Panc1 (cell line): ENCODE data around the gene CCM2. TPM values are rescaled to one million over a fixed set of nuclear protein-coding genes. Genes with fewer than 3 reads are reported as not detected.

Source experiments
- ATAC-seq: fragments of 200-7000 bp; cut with Tn5 transposase; 2 replicates; pipeline ENCODE4 v1.9.1; 2020; ENCODE audit warnings: mild to moderate bottlenecking, moderate library complexity
- BruUV-seq: library from RNA; stranded (reverse); fragments of 400-500 nt; replicated peaks from 2 replicates; lab custom pipeline; 2021; lab: Mats Ljungman, UMichigan
- CTCF ChIA-PET: fragments of 300-600 bp; sonication (Branson Sonifier 250); formaldehyde crosslinking; loops from one replicate; lab custom pipeline; 2022; ENCODE audit warnings: antibody characterized with exemption; lab: Charles Lee
- POLR2A ChIA-PET: fragments of 300-600 bp; sonication (Branson Sonifier 250); formaldehyde crosslinking; loops from one replicate; lab custom pipeline; 2022; ENCODE audit warnings: antibody characterized with exemption; lab: Charles Lee
- DNase-seq: peaks from one replicate; pipeline ENCODE4 v3.0.0-alpha.2; 2010; ENCODE audit warnings: low read depth, low spot score
- H3K27ac ChIP-seq: 2 replicates; pipeline ENCODE4 v1.5.1; 2011; ENCODE audit warnings: mild to moderate bottlenecking, low read length, inconsistent platforms
- H3K27me3 ChIP-seq: fragments of 200-500 bp; sonication (Bioruptor generic); 2 replicates; pipeline ENCODE4 v1.6.0; 2014; ENCODE audit warnings: low read length, inconsistent platforms; ENCODE audit not compliant: control insufficient read depth, insufficient read depth
- H3K36me3 ChIP-seq: fragments of 200-500 bp; sonication (Bioruptor generic); 2 replicates; pipeline ENCODE4 v1.5.1; 2014; ENCODE audit warnings: inconsistent platforms, mild to moderate bottlenecking, low read length, moderate library complexity; ENCODE audit not compliant: control insufficient read depth, insufficient read depth
- H3K4me1 ChIP-seq: 2 replicates; pipeline ENCODE4 v1.5.1; 2011; ENCODE audit warnings: inconsistent platforms, mild to moderate bottlenecking, low read length, moderate library complexity; ENCODE audit not compliant: control insufficient read depth, insufficient read depth
- H3K4me3 ChIP-seq, 2 experiments: 2 replicates each; pipeline ENCODE4 v1.5.1; 2011 to 2012; ENCODE audit warnings: low read depth in 2 of 2, low read length in 2 of 2, mild to moderate bottlenecking in 2 of 2, inconsistent platforms in 1 of 2, moderate library complexity in 1 of 2
- H3K9me3 ChIP-seq: fragments of 200-500 bp; sonication (Bioruptor generic); 2 replicates; pipeline ENCODE4 v1.5.1; 2014; ENCODE audit warnings: low read depth, mild to moderate bottlenecking, inconsistent platforms, low read length, moderate library complexity; ENCODE audit not compliant: control insufficient read depth, insufficient read depth
- POLR2AphosphoS5 ChIP-seq: IDR thresholded peaks from 2 replicates; pipeline ENCODE4 v1.6.1; 2012; ENCODE audit warnings: mild to moderate bottlenecking, low read depth, low read length, moderate library complexity
- SIN3A ChIP-seq: IDR thresholded peaks from 2 replicates; pipeline ENCODE4 v1.6.1; 2012; ENCODE audit warnings: low read depth, mild to moderate bottlenecking, low read length, moderate library complexity, borderline replicate concordance; ENCODE audit not compliant: insufficient read depth
- TCF7L2 ChIP-seq: IDR thresholded peaks from 2 replicates; pipeline ENCODE4 v1.6.1; 2011; ENCODE audit warnings: mild to moderate bottlenecking, low read depth, low read length, inconsistent platforms
- in situ Hi-C: cut with HindIII; loops from 2 replicates; pipeline ENCODE4 v1.10.0; 2016; ENCODE audit warnings: low sequenced_read_pairs, low pct_unique_long_range_greater_than_20kb
- intact Hi-C: fragments of 100-400 bp; cut with micrococcal nuclease; formaldehyde crosslinking; loops from one replicate; pipeline ENCODE4 v1.10.0; 2022; ENCODE audit not compliant: unreplicated experiment
- total RNA-seq: library from RNA; stranded (reverse); gene quantifications from one replicate; pipeline ENCODE4 v1.2.1, GENCODE V29; 2021; ENCODE audit not compliant: unreplicated experiment
- TF ChIP-seq, protein P1 (sequence below): fragments of 450-650 bp; IDR thresholded peaks from 2 replicates; pipeline ENCODE4 v1.5.1; 2017; ENCODE audit warnings: mild to moderate bottlenecking
- TF ChIP-seq, protein P2 (sequence below), 2 experiments: IDR thresholded peaks; 2 replicates each; pipeline ENCODE4 v1.6.1; 2011 to 2012; ENCODE audit warnings: low read depth in 2 of 2, control low read depth in 1 of 2, low read length in 1 of 2, mild to moderate bottlenecking in 1 of 2, moderate library complexity in 1 of 2; ENCODE audit not compliant: insufficient read depth in 1 of 2

Gene CCM2
- total RNA-seq, 1 experiment from 2014 or later: 97.1 TPM

GRCh38 chr7:45088821-45089340, 88.9 kb downstream of the CCM2 start, which contains the start of gene NACAD:
TSS of gene NACAD (minus strand) at chr7:45088969. CDS start at chr7:45088894, 75 bp downstream.
- no peak for DNase-seq
- peak within 1 kb of the TSS; percentile 47 to 61 for H3K4me3 ChIP-seq
- ATAC-seq: peak; percentile 70
- H3K9me3 ChIP-seq: no peaks in the 10 kb centered on the region
- H3K27me3 ChIP-seq: 0 out of 2 replicates have a peak, but pooled peaks cover 2% of the 10 kb centered on the region
- CTCF ChIA-PET: no interaction called here
- in situ Hi-C loops: no loop called here
- BruUV-seq: no TSS peak
- H3K4me1 ChIP-seq: peaks cover 11% of the 10 kb centered on the region; the same call in 1 of the 2 replicates
- POLR2A ChIA-PET: no interaction called here
- TF ChIP-seq, protein P1, sequence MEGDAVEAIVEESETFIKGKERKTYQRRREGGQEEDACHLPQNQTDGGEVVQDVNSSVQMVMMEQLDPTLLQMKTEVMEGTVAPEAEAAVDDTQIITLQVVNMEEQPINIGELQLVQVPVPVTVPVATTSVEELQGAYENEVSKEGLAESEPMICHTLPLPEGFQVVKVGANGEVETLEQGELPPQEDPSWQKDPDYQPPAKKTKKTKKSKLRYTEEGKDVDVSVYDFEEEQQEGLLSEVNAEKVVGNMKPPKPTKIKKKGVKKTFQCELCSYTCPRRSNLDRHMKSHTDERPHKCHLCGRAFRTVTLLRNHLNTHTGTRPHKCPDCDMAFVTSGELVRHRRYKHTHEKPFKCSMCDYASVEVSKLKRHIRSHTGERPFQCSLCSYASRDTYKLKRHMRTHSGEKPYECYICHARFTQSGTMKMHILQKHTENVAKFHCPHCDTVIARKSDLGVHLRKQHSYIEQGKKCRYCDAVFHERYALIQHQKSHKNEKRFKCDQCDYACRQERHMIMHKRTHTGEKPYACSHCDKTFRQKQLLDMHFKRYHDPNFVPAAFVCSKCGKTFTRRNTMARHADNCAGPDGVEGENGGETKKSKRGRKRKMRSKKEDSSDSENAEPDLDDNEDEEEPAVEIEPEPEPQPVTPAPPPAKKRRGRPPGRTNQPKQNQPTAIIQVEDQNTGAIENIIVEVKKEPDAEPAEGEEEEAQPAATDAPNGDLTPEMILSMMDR: no peak
- TF ChIP-seq POLR2AphosphoS5 (no peak), TCF7L2 (no peak), SIN3A (no peak)
- TF ChIP-seq, protein P2, sequence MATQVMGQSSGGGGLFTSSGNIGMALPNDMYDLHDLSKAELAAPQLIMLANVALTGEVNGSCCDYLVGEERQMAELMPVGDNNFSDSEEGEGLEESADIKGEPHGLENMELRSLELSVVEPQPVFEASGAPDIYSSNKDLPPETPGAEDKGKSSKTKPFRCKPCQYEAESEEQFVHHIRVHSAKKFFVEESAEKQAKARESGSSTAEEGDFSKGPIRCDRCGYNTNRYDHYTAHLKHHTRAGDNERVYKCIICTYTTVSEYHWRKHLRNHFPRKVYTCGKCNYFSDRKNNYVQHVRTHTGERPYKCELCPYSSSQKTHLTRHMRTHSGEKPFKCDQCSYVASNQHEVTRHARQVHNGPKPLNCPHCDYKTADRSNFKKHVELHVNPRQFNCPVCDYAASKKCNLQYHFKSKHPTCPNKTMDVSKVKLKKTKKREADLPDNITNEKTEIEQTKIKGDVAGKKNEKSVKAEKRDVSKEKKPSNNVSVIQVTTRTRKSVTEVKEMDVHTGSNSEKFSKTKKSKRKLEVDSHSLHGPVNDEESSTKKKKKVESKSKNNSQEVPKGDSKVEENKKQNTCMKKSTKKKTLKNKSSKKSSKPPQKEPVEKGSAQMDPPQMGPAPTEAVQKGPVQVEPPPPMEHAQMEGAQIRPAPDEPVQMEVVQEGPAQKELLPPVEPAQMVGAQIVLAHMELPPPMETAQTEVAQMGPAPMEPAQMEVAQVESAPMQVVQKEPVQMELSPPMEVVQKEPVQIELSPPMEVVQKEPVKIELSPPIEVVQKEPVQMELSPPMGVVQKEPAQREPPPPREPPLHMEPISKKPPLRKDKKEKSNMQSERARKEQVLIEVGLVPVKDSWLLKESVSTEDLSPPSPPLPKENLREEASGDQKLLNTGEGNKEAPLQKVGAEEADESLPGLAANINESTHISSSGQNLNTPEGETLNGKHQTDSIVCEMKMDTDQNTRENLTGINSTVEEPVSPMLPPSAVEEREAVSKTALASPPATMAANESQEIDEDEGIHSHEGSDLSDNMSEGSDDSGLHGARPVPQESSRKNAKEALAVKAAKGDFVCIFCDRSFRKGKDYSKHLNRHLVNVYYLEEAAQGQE (IDR thresholded peaks at IDR 0.05; ENCODE audit: insufficient read depth in 1 of 2, low read depth in 2 of 2, low read length in 1 of 2): no peak
- no peaks in the 10 kb centered on the region for H3K36me3 ChIP-seq
- intact Hi-C loops: no loop called here
- no peak within 1 kb of the TSS for H3K27ac ChIP-seq

- Histone ChIP-seq H3K4me3 (peak overlapping the region; percentile 47 to 61), H3K27ac (no peak overlapping the region), H3K27me3 (0 out of 2 replicates have a peak, but pooled peaks cover 2% of the 10 kb centered on the region), H3K4me1 (peaks cover 11% of the 10 kb centered on the region; the same call in 1 of the 2 replicates), H3K36me3 (no peaks in the 10 kb centered on the region), H3K9me3 (no peaks in the 10 kb centered on the region)
- POLR2A ChIA-PET: interaction anchor here (0.7 kb wide), 1 partner anchor 23 kb away, joined by 10 read pairs; no protein-coding TSS in a partner anchor
- in situ Hi-C loops: no loop called here
- BruUV-seq: no TSS peak
- TF ChIP-seq, protein P1: no peak
- TF ChIP-seq, protein P2 (IDR thresholded peaks at IDR 0.05; ENCODE audit: insufficient read depth in 1 of 2, low read depth in 2 of 2, low read length in 1 of 2): no peak
- no peak for TF ChIP-seq POLR2AphosphoS5
- TF ChIP-seq SIN3A: no peak
- no peak for TF ChIP-seq TCF7L2
- intact Hi-C loops: no loop called here
- DNase-seq: no peak
- CTCF ChIA-PET: interaction anchor here (0.7 kb wide), 1 partner anchor 86 kb away, joined by 3 read pairs; no protein-coding TSS in a partner anchor
- peak; percentile 69 for ATAC-seq
Observed at GRCh38 chr7:45089341-45089891, 89.4 kb downstream of the CCM2 start.
